Stomach smooth muscle (tissue), 2 donors: ENCODE measurements around the gene ZFP91.

Experiments used
- H3K27ac ChIP-seq: one replicate; pipeline ENCODE4 v1.7.0; 2013; ENCODE audit warnings: mild to moderate bottlenecking, low read length, inconsistent platforms
- H3K27me3 ChIP-seq, 2 donors: one replicate each; pipeline ENCODE4 v1.7.0; 2013; ENCODE audit warnings: low read length in 2 of 2; ENCODE audit not compliant: insufficient read depth in 2 of 2, control insufficient read depth in 1 of 2
- H3K36me3 ChIP-seq, 2 donors: one replicate each; pipeline ENCODE4 v1.7.0; 2013; ENCODE audit warnings: low read length in 2 of 2; ENCODE audit not compliant: control insufficient read depth in 2 of 2, insufficient read depth in 2 of 2
- H3K4me1 ChIP-seq: one replicate; pipeline ENCODE4 v1.7.0; 2013; ENCODE audit warnings: low read length; ENCODE audit not compliant: control insufficient read depth, insufficient read depth
- H3K4me3 ChIP-seq, 2 donors: one replicate each; pipeline ENCODE4 v1.7.0; 2013; ENCODE audit warnings: low read length in 2 of 2
- H3K9ac ChIP-seq, 2 donors: one replicate each; pipeline ENCODE4 v1.7.0; 2013; ENCODE audit warnings: low read length in 2 of 2, mild to moderate bottlenecking in 1 of 2
- H3K9me3 ChIP-seq, 2 donors: one replicate each; pipeline ENCODE4 v1.7.0; 2013; ENCODE audit warnings: low read length in 2 of 2; ENCODE audit not compliant: control insufficient read depth in 2 of 2
- donor health status: healthy.
- donor health status: Pancreatic carcinoma.

The ZFP91 gene

GRCh38 chr11:58645854-58646253 lies 67.0 kb downstream of the ZFP91 start:
- no peaks in the 10 kb centered on the region for H3K9me3 ChIP-seq
- H3K9ac ChIP-seq = no peak overlapping the region
- H3K27me3 ChIP-seq = peaks cover 0 to 3% of the 10 kb centered on the region in 2 donors
- peaks cover under 1% of the 10 kb centered on the region for H3K4me1 ChIP-seq
- H3K36me3 ChIP-seq = no peaks in the 10 kb centered on the region
- no peak overlapping the region for H3K27ac ChIP-seq
- H3K4me3 ChIP-seq = no peak overlapping the region

- Histone ChIP-seq H3K9ac (no peak overlapping the region), H3K27me3 (peaks cover 0 to 3% of the 10 kb centered on the region in 2 donors), H3K4me1 (no peaks in the 10 kb centered on the region), H3K4me3 (no peak overlapping the region), H3K36me3 (no peaks in the 10 kb centered on the region), H3K9me3 (no peaks in the 10 kb centered on the region), H3K27ac (no peak overlapping the region)
Measured at GRCh38 chr11:58647141-58647699, 68.4 kb downstream of the ZFP91 start.

DNA sequence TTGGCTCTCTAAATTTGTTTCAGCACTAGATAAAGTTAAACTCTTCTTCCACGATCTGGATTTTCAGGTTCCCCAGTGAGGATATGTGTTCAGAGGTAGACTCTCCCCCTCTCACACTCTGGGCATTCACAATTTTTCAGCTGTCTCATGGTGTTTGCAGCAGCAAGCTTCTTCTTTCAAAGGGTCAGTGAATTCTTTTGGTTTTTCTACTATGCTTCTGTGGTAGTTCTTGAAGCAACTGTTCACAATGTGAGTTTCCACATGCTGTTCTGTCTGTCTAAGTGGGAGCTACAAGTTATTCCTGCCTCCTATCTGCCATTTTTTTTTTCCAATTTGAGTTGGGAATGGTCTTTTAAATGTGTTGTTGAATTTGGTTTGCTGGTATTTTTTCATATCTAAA lies 69.0 kb downstream of the ZFP91 start:
- Histone ChIP-seq H3K27ac (no peak overlapping the region), H3K9me3 (no peaks in the 10 kb centered on the region), H3K36me3 (no peaks in the 10 kb centered on the region), H3K9ac (no peak overlapping the region), H3K4me3 (no peak overlapping the region), H3K4me1 (no peaks in the 10 kb centered on the region), H3K27me3 (peaks cover 0 to 3% of the 10 kb centered on the region in 2 donors)

DNA sequence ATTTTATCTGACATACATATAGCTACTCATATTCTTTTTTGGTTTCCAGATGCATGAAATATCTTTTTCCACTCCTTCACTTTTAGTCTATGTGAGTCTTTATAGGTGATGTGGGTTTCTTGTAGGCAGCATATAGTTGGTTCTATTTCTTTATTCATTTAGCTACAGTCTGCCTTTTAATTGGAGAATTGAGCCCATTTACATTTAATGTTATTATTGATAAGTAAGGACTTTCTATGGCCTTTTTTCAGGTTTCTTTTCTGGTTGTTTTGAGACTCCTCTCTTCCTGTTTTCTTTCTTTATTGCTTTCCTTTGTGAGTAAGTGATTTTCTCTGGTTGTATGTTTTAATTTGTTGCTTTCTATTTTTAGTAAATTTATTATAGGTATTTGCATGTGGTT lies 70.8 kb downstream of the ZFP91 start:
- peaks cover 0 to 3% of the 10 kb centered on the region in 2 donors for H3K27me3 ChIP-seq
- no peaks in the 10 kb centered on the region for H3K36me3 ChIP-seq
- H3K4me1 ChIP-seq = no peaks in the 10 kb centered on the region
- H3K9me3 ChIP-seq = no peaks in the 10 kb centered on the region
- H3K9ac ChIP-seq = no peak overlapping the region
- no peak overlapping the region for H3K27ac ChIP-seq
- H3K4me3 ChIP-seq = no peak overlapping the region

- Histone ChIP-seq H3K27me3 (peaks cover 0 to under 1% of the 10 kb centered on the region in 2 donors), H3K27ac (no peak overlapping the region)
Measured at GRCh38 chr11:58650496-58650895, 71.6 kb downstream of the ZFP91 start.

DNA sequence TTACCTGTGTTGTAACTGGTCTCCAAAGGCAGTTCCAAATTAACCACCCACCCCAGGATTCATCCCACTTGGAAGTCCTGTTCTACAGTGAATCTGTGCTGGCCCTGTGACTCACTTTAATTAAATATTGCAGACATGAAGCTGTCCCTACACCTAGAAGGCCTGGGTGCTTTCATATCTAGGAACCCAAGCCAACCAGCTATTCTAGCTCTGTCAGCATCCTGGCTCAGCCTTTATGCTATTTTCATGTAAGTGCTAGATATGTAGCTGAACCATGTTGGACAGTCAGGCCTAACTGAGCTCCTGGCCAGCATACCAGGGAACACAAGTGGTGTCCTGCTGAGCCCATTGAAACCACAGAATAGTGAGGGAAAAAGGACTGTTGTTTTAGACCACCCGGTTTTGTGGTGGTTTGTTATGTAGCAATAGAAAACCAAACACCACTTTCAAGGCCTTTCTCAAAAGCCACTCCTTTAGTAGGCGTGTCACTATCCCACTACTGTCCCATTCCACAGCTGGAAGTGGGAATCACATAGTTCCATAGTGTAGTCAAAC lies 73.9 kb downstream of the ZFP91 start:
- Histone ChIP-seq H3K4me1 (no peaks in the 10 kb centered on the region), H3K36me3 (no peaks in the 10 kb centered on the region), H3K9me3 (no peaks in the 10 kb centered on the region), H3K4me3 (no peak overlapping the region), H3K27me3 (no peaks in the 10 kb centered on the region), H3K27ac (no peak overlapping the region), H3K9ac (no peak overlapping the region)

More at GRCh38 chr11:58650496-58650895, 71.6 kb downstream of the ZFP91 start:
- no peaks in the 10 kb centered on the region for H3K36me3 ChIP-seq
- H3K4me3 ChIP-seq = no peak overlapping the region
- H3K4me1 ChIP-seq = no peaks in the 10 kb centered on the region
- no peaks in the 10 kb centered on the region for H3K9me3 ChIP-seq
- H3K9ac ChIP-seq = no peak overlapping the region

GRCh38 chr11:58654079-58654907 lies 75.4 kb downstream of the ZFP91 start:
- Histone ChIP-seq H3K9me3 (no peaks in the 10 kb centered on the region), H3K36me3 (no peaks in the 10 kb centered on the region), H3K9ac (no peak overlapping the region), H3K27ac (no peak overlapping the region), H3K27me3 (no peaks in the 10 kb centered on the region), H3K4me3 (no peak overlapping the region), H3K4me1 (no peaks in the 10 kb centered on the region)

- H3K27me3 ChIP-seq = no peaks in the 10 kb centered on the region
Measured at GRCh38 chr11:58654908-58655296, 76.0 kb downstream of the ZFP91 start.

GRCh38 chr11:58656348-58656747 lies 77.5 kb downstream of the ZFP91 start:
- no peak overlapping the region for H3K27ac ChIP-seq
- no peak overlapping the region for H3K9ac ChIP-seq
- H3K27me3 ChIP-seq = no peaks in the 10 kb centered on the region
- no peaks in the 10 kb centered on the region for H3K4me1 ChIP-seq
- no peaks in the 10 kb centered on the region for H3K36me3 ChIP-seq
- H3K9me3 ChIP-seq = no peaks in the 10 kb centered on the region
- no peak overlapping the region for H3K4me3 ChIP-seq

More at GRCh38 chr11:58654908-58655296, 76.0 kb downstream of the ZFP91 start:
- H3K4me1 ChIP-seq = no peaks in the 10 kb centered on the region
- H3K9me3 ChIP-seq = no peaks in the 10 kb centered on the region
- H3K36me3 ChIP-seq = no peaks in the 10 kb centered on the region
- H3K4me3 ChIP-seq = no peak overlapping the region
- H3K9ac ChIP-seq = no peak overlapping the region
- no peak overlapping the region for H3K27ac ChIP-seq

- no peak overlapping the region for H3K27ac ChIP-seq
Measured at GRCh38 chr11:58658623-58659022, 79.8 kb downstream of the ZFP91 start.

DNA sequence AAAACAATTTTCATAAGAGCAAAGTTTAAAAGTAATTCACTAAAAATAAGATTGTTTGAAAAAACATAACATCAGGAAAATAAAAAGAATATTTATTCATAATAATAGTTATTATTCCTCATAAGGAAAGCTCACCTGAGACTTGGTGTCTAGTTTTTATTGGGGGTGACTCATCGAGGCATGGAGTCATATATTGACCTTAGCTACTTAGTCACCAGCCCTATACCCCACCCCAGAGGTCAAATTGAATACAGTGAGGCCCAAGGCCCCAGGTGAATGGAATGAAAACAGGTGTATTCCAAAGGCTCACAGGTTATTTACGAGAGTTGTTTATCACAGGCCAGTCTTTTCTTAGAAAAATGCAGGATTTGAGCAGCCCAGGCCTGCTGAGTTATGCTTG lies 80.5 kb downstream of the ZFP91 start:
- no peak overlapping the region for H3K4me3 ChIP-seq
- no peak overlapping the region for H3K9ac ChIP-seq
- H3K4me1 ChIP-seq = no peaks in the 10 kb centered on the region
- peaks cover 0 to 10% of the 10 kb centered on the region in 2 donors for H3K27me3 ChIP-seq
- H3K9me3 ChIP-seq = no peaks in the 10 kb centered on the region
- no peaks in the 10 kb centered on the region for H3K36me3 ChIP-seq
- H3K27ac ChIP-seq = no peak overlapping the region

More at GRCh38 chr11:58658623-58659022, 79.8 kb downstream of the ZFP91 start:
- H3K4me1 ChIP-seq = no peaks in the 10 kb centered on the region
- H3K9ac ChIP-seq = no peak overlapping the region
- H3K36me3 ChIP-seq = no peaks in the 10 kb centered on the region
- H3K27me3 ChIP-seq = peaks cover 0 to 9% of the 10 kb centered on the region in 2 donors
- H3K9me3 ChIP-seq = no peaks in the 10 kb centered on the region
- H3K4me3 ChIP-seq = no peak overlapping the region
